HG03558 (cell line): ENCODE data around the gene CNOT1.

ENCODE experiments used
- ATAC-seq: cut with Tn5 transposase; IDR thresholded peaks from one replicate; pipeline ENCODE4 v1.9.1; 2021; ENCODE audit warnings: moderate number of reproducible peaks; ENCODE audit not compliant: unreplicated experiment; ENCODE audit errors: extremely low read depth

CNOT1 gene

DNA sequence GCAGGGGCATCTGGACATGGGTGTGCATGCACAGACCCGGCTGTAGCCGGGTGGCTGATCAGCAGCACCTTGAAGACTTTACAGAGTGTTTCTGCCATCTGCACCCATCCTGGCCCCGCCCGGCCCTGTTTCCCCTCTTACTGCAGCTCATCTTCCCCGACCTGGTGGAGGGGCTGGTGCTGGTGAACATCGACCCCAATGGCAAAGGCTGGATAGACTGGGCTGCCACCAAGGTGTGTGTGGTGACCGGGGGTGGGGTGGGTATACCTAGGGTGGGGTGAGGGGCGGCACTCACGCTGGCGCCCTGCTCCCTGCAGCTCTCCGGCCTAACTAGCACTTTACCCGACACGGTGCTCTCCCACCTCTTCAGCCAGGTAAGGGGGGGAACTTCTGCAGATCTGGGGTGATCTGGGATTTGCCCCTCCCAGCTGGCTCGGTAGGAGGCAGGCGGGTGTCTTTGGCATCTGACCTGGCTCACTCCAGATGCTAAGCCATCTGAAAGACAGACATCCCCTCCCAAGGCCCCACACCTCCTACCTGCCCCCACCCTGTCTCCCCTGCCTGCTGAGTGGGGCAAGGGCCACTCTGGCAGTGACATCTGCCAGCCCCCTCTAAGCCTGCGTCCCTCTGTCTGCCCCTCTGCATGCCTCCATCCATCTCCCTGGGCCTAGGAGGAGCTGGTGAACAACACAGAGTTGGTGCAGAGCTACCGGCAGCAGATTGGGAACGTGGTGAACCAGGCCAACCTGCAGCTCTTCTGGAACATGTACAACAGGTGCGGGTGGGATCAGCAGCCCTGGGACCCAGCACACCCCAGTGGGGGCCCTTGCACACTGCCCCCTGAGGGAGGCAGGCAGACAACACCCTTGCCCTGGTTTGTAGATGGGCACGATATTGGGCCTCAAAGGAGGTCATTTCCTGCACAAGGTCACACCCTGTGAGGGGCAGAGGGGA lies 123.1 kb downstream of the CNOT1 start:
- ATAC-seq = no peak

DNA sequence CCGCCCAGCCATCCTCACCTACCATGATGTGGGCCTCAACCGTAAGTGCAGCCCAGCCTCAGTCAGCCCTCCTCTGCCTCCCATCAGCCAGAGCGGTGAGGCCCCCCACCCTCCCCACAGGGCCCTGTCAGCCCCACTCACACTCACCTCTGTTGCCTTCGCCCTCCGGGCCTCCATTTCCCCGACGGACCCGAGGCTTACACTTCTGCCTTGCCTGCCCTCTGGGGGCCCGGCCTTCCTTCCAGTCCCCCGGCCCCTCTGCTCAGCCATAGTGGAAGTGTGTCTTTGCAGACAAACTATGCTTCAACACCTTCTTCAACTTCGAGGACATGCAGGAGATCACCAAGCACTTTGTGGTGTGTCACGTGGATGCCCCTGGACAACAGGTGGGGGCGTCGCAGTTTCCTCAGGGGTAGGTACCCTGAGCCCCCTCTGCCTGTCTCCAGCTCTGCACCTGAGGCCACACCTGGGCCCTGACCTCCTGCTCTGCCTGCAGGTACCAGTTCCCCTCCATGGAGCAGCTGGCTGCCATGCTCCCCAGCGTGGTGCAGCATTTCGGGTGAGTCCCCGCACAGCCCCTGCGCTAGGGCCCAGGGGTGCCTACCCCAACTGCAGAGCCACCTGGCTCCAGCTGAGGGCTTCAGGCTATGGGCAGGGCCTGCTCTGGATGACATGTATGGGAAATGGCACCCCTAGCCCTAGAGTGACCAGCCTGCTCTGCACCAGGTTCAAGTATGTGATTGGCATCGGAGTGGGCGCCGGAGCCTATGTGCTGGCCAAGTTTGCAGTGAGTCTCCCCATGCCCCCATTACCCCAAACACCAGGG lies 125.5 kb downstream of the CNOT1 start:
- no peak for ATAC-seq

DNA sequence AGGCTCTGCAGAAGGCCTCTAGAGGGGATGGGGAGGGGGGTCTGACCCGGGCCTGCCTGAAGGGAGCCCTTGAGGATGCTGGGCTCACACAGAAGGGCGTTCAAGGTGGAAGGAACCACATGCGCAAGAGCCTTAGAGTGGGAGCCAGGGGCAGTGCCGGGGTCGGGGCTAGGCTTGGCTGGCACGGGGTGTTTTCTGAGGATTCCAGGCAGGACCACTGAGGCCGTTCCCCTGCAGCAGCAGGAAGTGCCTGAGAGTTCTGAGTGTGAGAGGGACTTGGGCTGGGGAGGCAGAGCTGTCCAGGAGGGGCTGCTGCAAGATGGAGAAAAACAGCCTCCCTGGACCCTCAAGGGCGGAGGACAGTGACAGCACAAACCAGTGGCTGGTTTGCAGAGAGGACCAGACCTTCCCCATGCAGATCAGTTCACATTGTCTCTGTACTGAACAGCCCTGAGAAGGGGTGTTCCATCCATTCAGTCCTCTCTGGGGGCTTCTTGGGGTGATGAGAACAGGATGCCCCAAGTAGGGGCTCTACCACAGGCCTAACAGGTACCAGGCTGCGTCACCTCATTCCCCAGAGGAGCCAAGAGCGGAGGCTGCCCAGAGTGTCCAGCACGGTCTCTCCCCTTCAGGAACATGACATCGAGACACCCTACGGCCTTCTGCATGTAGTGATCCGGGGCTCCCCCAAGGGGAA lies 126.3 kb downstream of the CNOT1 start:
- no peak for ATAC-seq

DNA sequence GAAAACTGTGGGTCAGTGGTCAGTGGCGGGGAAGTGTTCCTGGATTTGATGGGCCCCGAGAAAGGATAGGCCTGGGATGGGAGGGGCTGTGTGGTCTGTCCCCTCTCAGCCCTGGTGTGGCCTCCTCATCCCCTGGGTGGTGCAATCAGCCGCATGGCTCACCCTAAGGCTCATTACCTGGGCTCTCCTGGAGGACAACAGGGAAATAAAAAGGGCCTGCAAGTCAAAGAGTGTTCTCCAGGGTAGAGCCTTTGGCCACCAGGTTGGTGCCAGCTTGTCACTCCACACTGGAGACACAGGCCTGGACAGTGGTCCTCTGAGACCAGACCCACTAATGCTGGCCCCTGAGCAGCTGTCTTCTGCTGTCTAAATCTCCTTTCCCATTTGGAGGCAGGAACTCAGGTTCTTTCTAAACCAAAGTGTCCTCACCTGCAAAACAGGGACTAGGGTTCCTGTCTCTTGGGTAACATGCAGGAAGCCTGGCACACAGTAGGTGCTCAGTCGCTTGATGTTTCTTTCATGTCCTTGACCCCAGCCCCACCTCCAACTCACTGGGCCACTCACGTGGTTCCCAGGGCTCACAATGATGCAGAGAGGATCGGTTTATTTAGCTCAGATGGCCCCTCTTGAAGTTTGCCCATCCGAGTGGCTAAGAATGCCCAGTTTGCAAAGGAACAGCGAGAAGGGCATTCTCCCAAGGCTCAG lies 127.3 kb downstream of the CNOT1 start:
- no peak for ATAC-seq

DNA sequence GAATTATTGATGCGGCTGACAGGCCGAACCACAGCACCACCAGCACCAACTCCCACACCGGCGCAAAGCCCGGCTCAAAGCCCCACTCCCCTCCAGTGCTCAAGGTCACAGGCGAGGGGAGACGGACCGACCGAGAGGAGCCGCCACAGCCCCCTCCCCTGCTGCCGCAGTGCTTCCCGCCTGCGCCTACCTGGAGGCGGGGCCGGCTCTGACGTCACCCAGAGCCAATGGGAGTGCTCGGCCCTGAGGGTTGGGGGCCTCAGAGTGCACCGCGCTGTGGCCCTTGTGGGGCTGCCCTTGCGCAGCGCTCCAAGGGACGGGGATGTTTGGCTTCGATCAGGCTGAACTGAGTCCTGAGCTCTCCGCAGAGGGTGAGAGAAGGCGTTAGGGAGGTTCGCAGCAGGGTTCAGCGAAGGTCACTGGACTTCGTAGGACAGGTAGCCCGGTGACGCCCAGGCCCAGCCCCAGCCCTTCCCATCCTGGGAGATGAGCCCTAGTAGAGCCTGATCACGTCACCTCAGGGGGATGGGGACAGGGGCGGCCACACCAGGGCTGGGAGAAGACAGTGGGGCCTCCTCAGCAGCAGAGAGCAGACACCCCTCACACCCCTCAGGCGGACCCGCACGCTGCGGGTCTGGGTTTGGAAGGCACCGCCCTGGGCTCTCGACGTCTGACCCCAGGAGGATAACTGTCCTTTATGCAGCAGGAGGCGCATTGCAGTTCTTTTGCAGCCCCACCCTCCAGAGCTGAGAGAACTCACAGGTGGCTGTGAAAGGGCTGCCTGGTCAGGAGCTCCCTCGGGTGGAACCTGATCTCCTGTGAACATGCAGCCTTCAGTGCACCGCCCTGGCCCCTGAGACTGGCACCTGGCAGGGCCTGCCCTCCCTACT lies 128.1 kb downstream of the CNOT1 start:
- no peak for ATAC-seq

DNA sequence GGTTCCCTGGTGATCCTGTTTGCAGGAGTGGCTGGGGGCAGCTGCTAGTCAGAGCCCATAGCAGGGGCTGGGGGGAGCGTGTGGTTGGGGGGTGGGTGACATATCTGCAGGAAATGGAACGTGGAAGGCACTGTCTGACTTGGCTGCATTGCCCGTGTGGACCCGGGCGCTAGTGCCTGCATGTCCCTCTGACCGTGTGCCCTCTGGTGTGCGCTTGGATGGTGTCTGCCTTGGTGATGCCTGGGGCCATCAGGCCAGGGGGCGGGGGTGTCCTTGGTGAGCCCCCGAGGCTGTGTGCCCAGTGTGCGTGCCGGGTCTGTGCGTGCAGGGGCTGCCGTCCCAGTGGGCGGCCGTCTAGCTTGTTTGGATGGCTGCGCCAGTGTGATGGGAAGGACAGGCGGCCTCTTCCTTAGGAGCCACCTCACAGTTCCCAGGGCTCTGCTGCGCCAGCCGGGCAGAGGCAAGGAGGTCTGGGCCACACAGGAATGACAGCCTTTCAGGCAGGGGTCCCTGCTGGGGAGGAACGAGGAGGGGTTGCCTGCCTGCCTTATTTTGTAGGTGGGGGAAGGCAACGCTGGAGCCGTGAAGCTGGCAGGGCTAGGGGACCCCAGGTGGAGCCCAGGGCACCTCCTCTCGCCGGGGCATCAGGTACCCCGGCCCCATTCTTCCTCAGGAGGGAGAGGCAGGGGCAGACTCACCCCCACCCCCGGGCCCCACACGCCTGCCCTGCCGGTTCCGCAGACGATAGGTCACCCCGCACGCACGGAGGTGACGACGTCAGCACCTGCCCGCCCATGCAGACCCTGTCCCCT lies 129.0 kb downstream of the CNOT1 start:
- no peak for ATAC-seq

DNA sequence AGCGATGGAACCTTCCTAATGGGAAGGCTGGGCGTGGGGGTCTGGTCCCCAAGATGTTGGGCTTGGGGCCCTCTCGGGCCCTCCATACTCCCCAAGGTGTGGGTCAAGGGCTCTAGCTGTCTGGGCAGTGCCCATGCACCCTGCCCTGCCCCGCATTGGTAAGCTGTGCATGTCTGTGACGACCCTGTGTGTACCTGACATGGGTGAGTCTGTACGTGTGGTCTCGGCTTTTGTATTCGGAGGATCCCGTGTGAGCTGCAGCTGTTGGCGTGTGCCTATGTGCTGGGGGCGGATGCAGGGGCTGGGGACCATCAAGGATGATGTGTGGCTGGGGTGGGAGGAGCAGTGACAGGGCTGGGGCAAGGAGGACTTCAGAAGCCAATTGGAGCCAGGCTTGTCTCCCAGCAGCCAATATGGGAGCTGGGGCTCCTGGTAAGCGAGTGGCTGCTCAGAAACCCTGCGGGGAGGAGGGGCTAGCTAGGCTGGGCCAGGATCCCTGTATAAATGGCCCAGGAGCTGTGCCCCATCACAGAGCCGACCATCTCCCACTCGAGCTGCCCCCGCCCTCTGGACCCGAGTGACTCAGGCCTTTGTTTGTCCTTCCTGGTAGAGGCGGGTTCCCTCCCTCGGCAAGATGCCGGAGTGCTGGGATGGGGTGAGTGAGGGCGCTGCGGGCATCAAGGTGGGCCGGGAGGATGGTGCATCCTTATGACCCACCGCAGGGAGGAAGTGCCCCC lies 129.8 kb downstream of the CNOT1 start, which contains the start of gene NDRG4:
TSS of gene NDRG4 (plus strand) at position 529 of the 737 bp plus-strand sequence. CDS start at position 635, 106 bp downstream.
- ATAC-seq = no peak

DNA sequence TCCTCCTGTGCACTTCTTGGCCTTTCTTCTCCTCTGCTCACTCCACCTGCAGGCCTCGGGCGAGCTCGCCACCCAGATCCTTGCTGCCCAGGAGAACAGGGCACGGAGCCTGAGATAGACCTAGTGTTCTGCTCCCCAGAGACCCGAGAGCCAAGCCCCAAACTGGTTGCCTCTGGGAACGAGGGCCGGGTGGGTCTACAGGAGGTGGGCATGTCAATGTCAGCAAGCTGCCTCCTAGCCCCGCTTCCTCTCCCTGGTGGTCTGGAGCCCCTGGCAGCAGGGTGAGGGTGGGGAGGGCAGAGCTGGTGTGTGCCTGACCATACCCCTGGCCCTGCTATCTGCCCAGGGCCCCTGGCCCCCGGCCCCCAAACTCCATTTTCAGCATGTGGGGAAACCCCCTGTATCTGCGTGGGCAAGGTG lies 130.5 kb downstream of the CNOT1 start:
- ATAC-seq = no peak

DNA sequence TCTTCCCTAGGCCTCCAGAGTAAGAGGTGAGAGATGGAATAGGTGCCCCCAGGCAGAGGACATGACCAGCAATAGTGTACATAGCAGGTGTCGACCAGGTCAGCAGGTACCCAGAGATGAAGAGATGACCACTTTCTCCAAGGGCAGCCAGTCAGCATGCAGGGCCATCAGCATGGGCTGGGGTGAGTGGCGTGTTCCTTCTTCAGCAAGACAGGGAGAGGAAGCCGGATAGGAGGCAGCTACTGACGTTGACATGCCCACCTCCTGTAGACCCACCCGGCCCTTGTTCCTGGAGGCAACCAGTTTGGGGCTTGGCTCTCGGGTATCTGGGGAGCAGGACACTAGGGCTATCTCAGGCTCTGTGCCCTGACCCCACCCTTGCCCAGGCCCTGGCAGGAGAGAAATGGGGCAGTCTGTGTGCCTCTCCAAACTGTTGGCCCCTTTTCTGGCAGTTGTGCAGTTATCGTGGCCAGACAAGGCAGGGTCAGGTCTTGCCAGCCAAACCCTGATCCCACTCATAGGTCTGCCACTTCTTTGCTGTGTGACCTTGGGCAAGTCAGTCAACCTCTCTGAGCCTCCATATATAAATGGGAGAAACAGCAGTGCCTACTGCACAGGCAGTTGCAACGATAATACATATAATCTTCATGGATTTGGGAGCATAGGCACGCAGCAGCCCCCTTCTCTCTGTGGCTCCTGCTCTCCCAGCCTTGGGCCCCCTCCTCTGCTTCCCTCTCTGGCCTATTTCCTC lies 131.1 kb downstream of the CNOT1 start:
- no peak for ATAC-seq

DNA sequence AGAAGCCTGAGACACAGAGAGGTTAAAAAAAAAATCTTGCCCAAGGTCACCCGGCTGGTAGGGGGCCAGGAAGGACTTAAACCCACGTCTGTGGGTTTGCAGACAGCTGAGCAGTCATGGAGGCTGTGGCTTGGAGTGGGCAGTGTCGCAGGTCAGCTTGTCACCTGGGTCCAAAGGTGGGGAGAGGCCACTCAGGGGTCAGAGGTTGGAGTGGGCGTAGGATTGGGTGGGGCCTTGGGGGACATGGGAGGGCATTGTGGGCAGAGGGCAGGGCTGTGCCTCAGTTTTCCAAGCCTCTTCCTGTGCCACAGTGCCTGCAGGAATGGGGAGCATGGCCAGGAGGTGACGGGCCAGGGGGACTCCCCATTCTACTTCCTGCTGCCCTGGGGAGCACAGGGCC lies 131.7 kb downstream of the CNOT1 start:
- no peak for ATAC-seq

DNA sequence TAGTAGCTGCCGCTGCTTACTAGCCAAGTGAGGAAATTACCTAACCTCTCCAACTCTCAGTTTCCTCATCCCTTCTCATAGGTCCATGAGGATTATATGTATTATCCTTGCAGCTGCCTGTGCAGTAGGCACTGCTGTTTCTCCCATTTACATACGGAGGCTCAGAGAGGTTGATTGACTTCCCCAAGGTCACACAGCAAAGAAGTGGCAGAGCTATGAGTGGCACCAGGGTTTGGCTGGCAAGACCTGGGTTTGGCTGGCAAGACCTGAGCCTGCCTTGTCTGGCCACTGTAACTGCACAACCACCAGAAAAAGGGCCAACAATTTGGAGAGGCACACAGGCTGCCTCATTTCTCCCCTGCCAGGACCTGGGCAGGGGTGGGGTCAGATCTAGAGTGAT lies 132.2 kb downstream of the CNOT1 start:
- ATAC-seq = no peak

DNA sequence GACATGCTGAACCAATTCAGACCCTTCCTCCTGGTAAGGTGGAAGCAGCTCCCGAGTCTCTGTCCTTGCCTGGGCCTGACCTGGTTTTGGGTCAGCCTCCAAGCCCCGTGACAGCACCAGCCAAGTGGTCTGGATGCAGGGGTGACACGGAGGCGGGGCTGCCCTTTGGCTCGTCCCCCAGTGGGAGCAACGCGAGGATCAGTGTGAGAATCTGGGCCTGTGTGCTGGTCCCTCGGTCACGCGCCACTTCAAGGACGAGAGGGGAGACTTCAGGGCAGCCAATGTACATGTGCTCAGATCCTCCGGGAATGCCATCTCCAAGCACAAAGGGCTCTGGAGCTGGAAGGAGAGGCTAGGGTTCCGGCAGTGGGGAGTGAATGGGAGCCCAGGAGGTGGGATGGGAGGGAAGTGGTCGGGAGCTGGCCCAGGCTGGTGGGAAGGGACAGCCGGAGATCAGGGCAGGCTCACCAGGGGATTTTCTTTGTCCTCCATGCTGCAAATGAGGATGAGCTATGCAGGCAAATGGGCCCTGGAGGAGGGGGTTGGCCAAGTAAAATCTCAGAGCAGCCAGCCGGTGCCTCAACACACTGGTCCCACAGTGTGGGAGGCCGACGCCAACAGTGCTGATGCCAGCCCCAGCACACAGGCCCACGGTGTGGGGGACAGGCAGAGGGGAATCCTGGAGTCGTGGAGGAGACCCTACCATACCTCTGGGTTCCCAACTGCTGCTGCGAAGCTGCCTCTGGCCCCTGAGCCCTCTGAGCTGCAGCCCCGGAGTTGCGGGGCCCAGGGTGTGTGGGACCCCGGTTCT lies 133.9 kb downstream of the CNOT1 start:
- ATAC-seq = no peak

DNA sequence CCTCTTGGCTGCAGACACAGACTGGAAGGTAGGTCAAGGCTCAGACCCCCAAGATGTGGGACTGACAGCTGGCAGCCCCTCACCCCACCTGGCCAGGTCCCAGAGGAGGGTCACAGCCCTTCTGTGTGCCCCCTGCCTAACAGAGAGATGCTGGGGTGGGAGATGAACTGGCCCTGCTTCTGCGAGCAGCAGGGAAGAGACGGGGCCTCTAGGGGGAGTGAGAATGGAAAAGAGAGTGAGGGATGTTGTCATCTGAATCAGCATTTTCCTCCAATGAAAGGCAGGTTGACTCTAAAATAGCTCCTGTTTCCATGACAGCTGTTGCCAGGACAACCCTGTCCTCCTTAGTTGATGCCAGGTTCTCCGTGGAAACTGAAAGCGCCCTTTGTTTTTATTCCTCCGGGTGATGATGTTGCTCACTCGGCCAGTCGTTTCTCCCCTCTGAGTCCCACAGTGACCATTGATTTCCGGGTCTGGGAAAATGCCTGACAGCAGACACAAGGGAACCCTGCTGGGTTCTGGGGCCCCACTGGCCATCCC lies 134.6 kb downstream of the CNOT1 start:
- peak; percentile 72 for ATAC-seq

DNA sequence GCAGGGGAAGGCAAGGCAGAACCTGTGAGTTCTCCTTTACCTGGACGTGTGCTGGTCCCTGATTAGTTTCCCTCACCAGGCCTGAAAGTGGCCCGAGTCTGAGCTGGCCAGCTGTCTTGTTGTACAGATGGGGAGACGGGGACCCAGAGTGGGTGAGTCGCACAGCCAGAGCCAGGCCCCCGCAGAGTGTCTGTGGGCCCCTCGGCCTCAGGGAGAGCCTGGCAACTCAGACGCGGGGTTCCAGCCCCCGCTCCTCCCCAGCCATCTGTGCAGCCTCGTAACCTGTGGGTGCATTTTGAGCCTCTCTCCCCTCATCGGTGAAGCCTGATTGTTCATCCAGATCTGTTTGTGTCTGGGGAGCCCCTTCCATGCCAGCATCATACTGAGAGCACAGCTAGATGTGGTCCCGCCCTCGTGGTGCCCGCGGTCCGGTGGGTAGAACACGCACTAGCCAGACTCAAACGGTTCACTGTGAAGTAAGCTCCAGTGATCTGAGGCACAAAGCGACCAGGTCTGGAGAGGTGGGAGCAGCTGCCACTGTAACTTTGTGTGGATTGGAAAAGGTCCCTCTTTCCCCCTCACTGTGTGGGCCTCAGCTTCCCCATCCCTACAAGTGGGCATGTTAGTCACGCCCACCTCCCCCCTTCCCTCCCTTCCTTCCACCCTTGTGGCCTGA lies 135.7 kb downstream of the CNOT1 start:
- ATAC-seq = no peak

DNA sequence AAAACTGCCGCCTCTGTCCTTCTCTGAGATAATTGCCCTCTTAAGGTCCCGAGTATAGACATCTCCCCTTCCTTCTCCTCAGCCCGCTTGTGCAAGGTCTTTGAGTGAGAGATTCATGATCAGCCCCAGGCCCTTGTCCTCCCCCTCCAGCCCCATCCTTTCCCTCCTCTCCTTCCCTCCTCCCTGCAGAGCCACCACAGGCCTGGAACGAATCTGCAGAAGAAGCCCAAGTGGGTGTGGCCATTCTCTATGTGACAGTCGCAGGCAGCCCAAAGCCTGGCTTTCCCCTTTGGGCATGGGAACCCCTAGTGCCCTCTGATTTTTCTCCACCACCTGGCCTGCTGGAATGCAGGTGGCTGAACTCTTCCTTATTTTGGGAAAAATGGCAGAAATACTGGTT lies 136.9 kb downstream of the CNOT1 start:
- ATAC-seq = no peak
